ENCODE results near the gene KIAA1671. TPM values are rescaled to one million over a fixed set of nuclear protein-coding genes. Genes with fewer than 3 reads are reported as not detected.

The KIAA1671 gene
- total and polyA plus RNA-seq, 2 of the 4 experiments (the other 2 are of a cell fraction) = 0.02 TPM; not detected in 1

DNA sequence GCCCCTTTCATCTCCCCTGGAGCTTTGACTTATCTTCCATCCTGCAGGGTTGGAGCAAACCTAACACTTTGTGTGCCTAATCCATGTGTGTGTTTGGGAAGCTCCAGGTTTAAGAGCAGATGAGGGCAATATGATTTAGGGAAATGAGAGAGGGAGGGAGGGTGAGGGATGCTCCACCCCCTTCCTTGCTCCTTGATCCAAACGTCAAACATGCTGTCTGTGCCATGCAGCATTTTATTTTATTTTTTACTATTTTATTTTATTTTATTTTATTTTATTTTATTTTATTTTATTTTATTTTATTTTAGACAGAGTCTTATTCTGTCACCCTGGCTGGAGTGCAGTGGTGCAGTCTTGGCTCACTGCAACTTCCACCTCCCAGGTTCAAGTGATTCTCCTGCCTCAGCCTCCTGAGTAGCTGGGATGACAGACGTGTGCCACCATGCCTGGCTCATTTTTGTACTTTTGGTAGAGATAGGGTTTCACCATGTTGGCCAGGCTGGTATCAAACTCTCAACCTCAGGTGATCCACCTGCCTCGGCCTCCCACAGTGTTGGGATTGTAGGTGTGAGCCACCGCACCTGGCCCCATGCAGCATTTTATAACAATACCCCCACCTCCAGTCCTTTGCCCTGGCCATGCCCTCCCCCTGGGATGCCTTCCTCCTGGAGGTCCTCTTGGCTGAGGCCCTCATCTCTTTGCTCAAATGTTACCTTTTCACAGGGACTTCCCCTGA lies 194.6 kb downstream of the KIAA1671 start:
- no peak overlapping the region for H2AK5ac ChIP-seq (ENCODE audit: low read depth, low read length)
- BruUV-seq (replicated peaks) = no TSS peak
- dilution Hi-C loops (cut with HindIII; ENCODE audit: low sequenced_read_pairs, unreplicated experiment) (no loop called here), in situ Hi-C loops (cut with MboI; ENCODE audit: low sequenced_read_pairs) (no loop called here), intact Hi-C loops (cut with micrococcal nuclease) (no loop called here)
- ChIA-PET POLR2A (ENCODE audit: unreplicated experiment) (no interaction called here), CTCF (interaction anchor here (0.7 kb wide), 1 partner anchor 33 kb away, joined by 3 read pairs; no protein-coding TSS in a partner anchor)
- H3K4me1 ChIP-seq (ENCODE audit: control insufficient read depth, insufficient read depth, low read length) = no peaks in the 10 kb centered on the region
- no peak overlapping the region for H4K8ac ChIP-seq (ENCODE audit: low read depth in 2 of 2, low read length in 2 of 2)
- no peaks in the 10 kb centered on the region for H3K36me3 ChIP-seq (ENCODE audit: control insufficient read depth, insufficient read depth, low read length)
- H3K56ac ChIP-seq (ENCODE audit: extremely low read depth, insufficient read depth, low read length) = no peak overlapping the region
- no peak overlapping the region for H3K4me3 ChIP-seq (ENCODE audit: insufficient read depth, low read depth, low read length)
- H2BK120ac ChIP-seq (ENCODE audit: low read depth, low read length) = no peak overlapping the region
- no peak overlapping the region for H3K14ac ChIP-seq (replicated peaks; ENCODE audit: low read depth, low read length)
- TF ChIP-seq MXI1 (IDR thresholded peaks at IDR 0.05; ENCODE audit: borderline replicate concordance, low read depth, low read length) (no peak), POLR2A (IDR thresholded peaks at IDR 0.05; ENCODE audit: low read depth, low read length) (no peak), MAFK (IDR thresholded peaks at IDR 0.05; ENCODE audit: low read depth, low read length) (no peak), RAD21 (IDR thresholded peaks at IDR 0.05; ENCODE audit: low read length) (no peak), FOS (IDR thresholded peaks at IDR 0.05; ENCODE audit: low read depth, low read length) (no peak), SMC3 (IDR thresholded peaks at IDR 0.05; ENCODE audit: low read depth, low read length) (no peak), BHLHE40 (IDR thresholded peaks at IDR 0.05; ENCODE audit: low read depth, low read length) (no peak), MAZ (IDR thresholded peaks at IDR 0.05; ENCODE audit: borderline replicate concordance, low read depth, low read length) (no peak), RFX5 (IDR thresholded peaks at IDR 0.05; ENCODE audit: low read depth, low read length) (no peak), NFE2L2 (IDR thresholded peaks at IDR 0.05; ENCODE audit: low read depth, low read length) (no peak), RCOR1 (IDR thresholded peaks at IDR 0.05; ENCODE audit: insufficient replicate concordance, low read length) (no peak)
- TF ChIP-seq, protein P1, sequence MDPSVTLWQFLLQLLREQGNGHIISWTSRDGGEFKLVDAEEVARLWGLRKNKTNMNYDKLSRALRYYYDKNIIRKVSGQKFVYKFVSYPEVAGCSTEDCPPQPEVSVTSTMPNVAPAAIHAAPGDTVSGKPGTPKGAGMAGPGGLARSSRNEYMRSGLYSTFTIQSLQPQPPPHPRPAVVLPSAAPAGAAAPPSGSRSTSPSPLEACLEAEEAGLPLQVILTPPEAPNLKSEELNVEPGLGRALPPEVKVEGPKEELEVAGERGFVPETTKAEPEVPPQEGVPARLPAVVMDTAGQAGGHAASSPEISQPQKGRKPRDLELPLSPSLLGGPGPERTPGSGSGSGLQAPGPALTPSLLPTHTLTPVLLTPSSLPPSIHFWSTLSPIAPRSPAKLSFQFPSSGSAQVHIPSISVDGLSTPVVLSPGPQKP (IDR thresholded peaks at IDR 0.05; ENCODE audit: borderline replicate concordance, low read depth, low read length) = no peak
- TF ChIP-seq, protein P2, sequence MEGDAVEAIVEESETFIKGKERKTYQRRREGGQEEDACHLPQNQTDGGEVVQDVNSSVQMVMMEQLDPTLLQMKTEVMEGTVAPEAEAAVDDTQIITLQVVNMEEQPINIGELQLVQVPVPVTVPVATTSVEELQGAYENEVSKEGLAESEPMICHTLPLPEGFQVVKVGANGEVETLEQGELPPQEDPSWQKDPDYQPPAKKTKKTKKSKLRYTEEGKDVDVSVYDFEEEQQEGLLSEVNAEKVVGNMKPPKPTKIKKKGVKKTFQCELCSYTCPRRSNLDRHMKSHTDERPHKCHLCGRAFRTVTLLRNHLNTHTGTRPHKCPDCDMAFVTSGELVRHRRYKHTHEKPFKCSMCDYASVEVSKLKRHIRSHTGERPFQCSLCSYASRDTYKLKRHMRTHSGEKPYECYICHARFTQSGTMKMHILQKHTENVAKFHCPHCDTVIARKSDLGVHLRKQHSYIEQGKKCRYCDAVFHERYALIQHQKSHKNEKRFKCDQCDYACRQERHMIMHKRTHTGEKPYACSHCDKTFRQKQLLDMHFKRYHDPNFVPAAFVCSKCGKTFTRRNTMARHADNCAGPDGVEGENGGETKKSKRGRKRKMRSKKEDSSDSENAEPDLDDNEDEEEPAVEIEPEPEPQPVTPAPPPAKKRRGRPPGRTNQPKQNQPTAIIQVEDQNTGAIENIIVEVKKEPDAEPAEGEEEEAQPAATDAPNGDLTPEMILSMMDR (conservative IDR thresholded peaks at IDR 0.05; ENCODE audit: low read depth, low read length) = no peak
- TF ChIP-seq, protein P3, sequence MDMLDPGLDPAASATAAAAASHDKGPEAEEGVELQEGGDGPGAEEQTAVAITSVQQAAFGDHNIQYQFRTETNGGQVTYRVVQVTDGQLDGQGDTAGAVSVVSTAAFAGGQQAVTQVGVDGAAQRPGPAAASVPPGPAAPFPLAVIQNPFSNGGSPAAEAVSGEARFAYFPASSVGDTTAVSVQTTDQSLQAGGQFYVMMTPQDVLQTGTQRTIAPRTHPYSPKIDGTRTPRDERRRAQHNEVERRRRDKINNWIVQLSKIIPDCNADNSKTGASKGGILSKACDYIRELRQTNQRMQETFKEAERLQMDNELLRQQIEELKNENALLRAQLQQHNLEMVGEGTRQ (IDR thresholded peaks at IDR 0.05; ENCODE audit: low read depth, low read length) = no peak
- H4K91ac ChIP-seq (ENCODE audit: insufficient read depth, low read depth, low read length) = no peak overlapping the region
- no peaks in the 10 kb centered on the region for H4K20me1 ChIP-seq (ENCODE audit: insufficient read depth, low read length)
- no peaks in the 10 kb centered on the region for H3K9me1 ChIP-seq (ENCODE audit: insufficient read depth, low read length)
- H3K27me3 ChIP-seq (ENCODE audit: control insufficient read depth, insufficient read depth, low read length) = no peaks in the 10 kb centered on the region
- no peaks in the 10 kb centered on the region for H3K79me1 ChIP-seq (ENCODE audit: low read depth in 1 of 2, low read length in 2 of 2)
- H3K4ac ChIP-seq (ENCODE audit: low read depth, low read length) = no peak overlapping the region
- H4K5ac ChIP-seq (ENCODE audit: low read depth, low read length) = no peak overlapping the region
- ATAC-seq (ENCODE audit: low read depth) (no peak), DNase-seq (no peak)
- H3K9me3 ChIP-seq (ENCODE audit: control insufficient read depth, insufficient read depth, low read length) = no peaks in the 10 kb centered on the region
- no peak overlapping the region for H3K9ac ChIP-seq (ENCODE audit: low read depth, low read length)
- H2AFZ ChIP-seq (replicated peaks; ENCODE audit: low read length, poor library complexity) = no peak overlapping the region
- no peak overlapping the region for H3K23ac ChIP-seq (ENCODE audit: low read depth, low read length)
- no peak overlapping the region for H2BK5ac ChIP-seq (ENCODE audit: low read depth, low read length, poor library complexity, severe bottlenecking)
- no peak overlapping the region for H3K27ac ChIP-seq (ENCODE audit: insufficient read depth, low read length)
- H3K18ac ChIP-seq (ENCODE audit: low read depth, low read length) = no peak overlapping the region
- H2AK9ac ChIP-seq (replicated peaks; ENCODE audit: low read depth, low read length, poor library complexity) = no peak overlapping the region
- H3K4me2 ChIP-seq (ENCODE audit: low read depth, low read length) = no peak overlapping the region
- H2BK20ac ChIP-seq (ENCODE audit: low read depth, low read length) = no peak overlapping the region
- no peak overlapping the region for H2BK15ac ChIP-seq (ENCODE audit: low read depth, low read length)
- no CpG with 5 or more reads among the region's 4 CpGs for WGBS, 2 experiments (ENCODE audit: extremely low coverage in 2 of 2, insufficient read length in 1 of 2)
